ENCODE data around the gene SERPIND1. TPM values are rescaled to one million over a fixed set of nuclear protein-coding genes. Genes with fewer than 3 reads are reported as not detected.

Gene SERPIND1
- total RNA-seq (2022) (1.3 and 1.5 TPM in 2 replicates), Bru-seq, nascent RNA (percentile 24 among the genes with signal in this experiment), BruChase-seq, experiment 1, labeled RNA remaining after a 2-hour chase (percentile 26 among the genes with signal in this experiment), BruChase-seq, experiment 2, labeled RNA remaining after a 6-hour chase (percentile 41 among the genes with signal in this experiment)
- long read RNA-seq, transcript SERPIND1-201 (5 exons, 2,437 nt) = major isoform, 5 of 5 reads
- long read RNA-seq, partial matches to known transcripts = 0 of 5 reads
- long read RNA-seq, other reads (novel, unspliced or antisense) = 0 of 5 reads

GRCh38 chr22:20773793-20774212 lies at the start of gene SERPIND1:
SERPIND1 (plus strand) TSS chr22:20774113; CDS start chr22:20779313, 5,200 bp downstream.
- intact Hi-C loops (cut with micrococcal nuclease; ENCODE audit: unreplicated experiment) = loop anchor here (10.0 kb wide), 1 partner anchor 111 kb away; no protein-coding TSS in a partner anchor
- ChIA-PET CTCF (no interaction called here), POLR2A (no interaction called here)
- peak within 1 kb of the TSS; percentile 42 for H3K27ac Mint-ChIP-seq (ENCODE audit: unreplicated experiment)
- Histone ChIP-seq H3K36me3 (ENCODE audit: control insufficient read depth, insufficient read depth, low read length) (no peaks in the 10 kb centered on the region; the same call in 1 of the 2 replicates), H3K4me1 (peaks cover 39% of the 10 kb centered on the region), H3K4me3 (ENCODE audit: low read depth, low read length) (no peak within 1 kb of the TSS), H3K27me3 (replicated peaks; ENCODE audit: control insufficient read depth, insufficient read depth, low read length) (no peaks in the 10 kb centered on the region), H3K9me3 (no peaks in the 10 kb centered on the region)
- no peak for TF ChIP-seq CTCF (IDR thresholded peaks at IDR 0.05; ENCODE audit: insufficient read depth in 1 of 2, low read depth in 1 of 2, low read length in 1 of 2, severe bottlenecking in 1 of 2, unreplicated experiment in 1 of 2)
- H3K27me3 Mint-ChIP-seq (ENCODE audit: insufficient read depth, unreplicated experiment) = no peaks in the 10 kb centered on the region
- DNase-seq = no peak
- H3K9me3 Mint-ChIP-seq (ENCODE audit: unreplicated experiment) = no peaks in the 10 kb centered on the region
- BruUV-seq (replicated peaks) = no TSS peak
- H3K4me1 Mint-ChIP-seq (ENCODE audit: low read depth, unreplicated experiment) = peaks cover 23% of the 10 kb centered on the region
- H3K4me3 Mint-ChIP-seq (ENCODE audit: unreplicated experiment) = no peak within 1 kb of the TSS
- H3K36me3 Mint-ChIP-seq (ENCODE audit: insufficient read depth, unreplicated experiment) = peaks cover 12% of the 10 kb centered on the region

- ChIA-PET CTCF (no interaction called here), POLR2A (no interaction called here)
- no peaks in the 10 kb centered on the region for H3K9me3 Mint-ChIP-seq (ENCODE audit: unreplicated experiment)
- Histone ChIP-seq H3K36me3 (ENCODE audit: control insufficient read depth, insufficient read depth, low read length) (peaks cover 2% of the 10 kb centered on the region; the same call in 1 of the 2 replicates), H3K4me1 (no peaks in the 10 kb centered on the region), H3K9me3 (no peaks in the 10 kb centered on the region), H3K4me3 (ENCODE audit: low read depth, low read length) (no peak overlapping the region), H3K27me3 (replicated peaks; ENCODE audit: control insufficient read depth, insufficient read depth, low read length) (no peaks in the 10 kb centered on the region)
- no peak for DNase-seq
- H3K4me3 Mint-ChIP-seq (ENCODE audit: unreplicated experiment) = no peak overlapping the region
- TF ChIP-seq CTCF (IDR thresholded peaks at IDR 0.05; ENCODE audit: insufficient read depth in 1 of 2, low read depth in 1 of 2, low read length in 1 of 2, severe bottlenecking in 1 of 2, unreplicated experiment in 1 of 2) = no peak
- no peak overlapping the region for H3K27ac Mint-ChIP-seq (ENCODE audit: unreplicated experiment)
- no peaks in the 10 kb centered on the region for H3K4me1 Mint-ChIP-seq (ENCODE audit: low read depth, unreplicated experiment)
- BruUV-seq (replicated peaks) = no TSS peak
- no peaks in the 10 kb centered on the region for H3K27me3 Mint-ChIP-seq (ENCODE audit: insufficient read depth, unreplicated experiment)
- intact Hi-C loops (cut with micrococcal nuclease; ENCODE audit: unreplicated experiment) = no loop called here
- peaks cover 16% of the 10 kb centered on the region for H3K36me3 Mint-ChIP-seq (ENCODE audit: insufficient read depth, unreplicated experiment)
Measured at GRCh38 chr22:20724676-20725454, 49.0 kb upstream of the SERPIND1 start.

GRCh38 chr22:20725987-20726558 lies 47.8 kb upstream of the SERPIND1 start:
- Histone ChIP-seq H3K4me3 (ENCODE audit: low read depth, low read length) (no peak overlapping the region), H3K27me3 (replicated peaks; ENCODE audit: control insufficient read depth, insufficient read depth, low read length) (no peaks in the 10 kb centered on the region), H3K9me3 (no peaks in the 10 kb centered on the region), H3K4me1 (no peaks in the 10 kb centered on the region), H3K36me3 (ENCODE audit: control insufficient read depth, insufficient read depth, low read length) (peaks cover 2% of the 10 kb centered on the region; the same call in 1 of the 2 replicates)
- ChIA-PET CTCF (no interaction called here), POLR2A (no interaction called here)
- BruUV-seq (replicated peaks) = no TSS peak
- no peak for DNase-seq
- intact Hi-C loops (cut with micrococcal nuclease; ENCODE audit: unreplicated experiment) = no loop called here
- Mint-ChIP-seq H3K4me1 (ENCODE audit: low read depth, unreplicated experiment) (no peaks in the 10 kb centered on the region), H3K9me3 (ENCODE audit: unreplicated experiment) (no peaks in the 10 kb centered on the region), H3K4me3 (ENCODE audit: unreplicated experiment) (no peak overlapping the region), H3K27me3 (ENCODE audit: insufficient read depth, unreplicated experiment) (no peaks in the 10 kb centered on the region), H3K27ac (ENCODE audit: unreplicated experiment) (no peak overlapping the region), H3K36me3 (ENCODE audit: insufficient read depth, unreplicated experiment) (peaks cover 16% of the 10 kb centered on the region)
- TF ChIP-seq CTCF (IDR thresholded peaks at IDR 0.05; ENCODE audit: insufficient read depth in 1 of 2, low read depth in 1 of 2, low read length in 1 of 2, severe bottlenecking in 1 of 2, unreplicated experiment in 1 of 2) = no peak
